ENCODE measurements around the gene MTHFD1L.

DNA sequence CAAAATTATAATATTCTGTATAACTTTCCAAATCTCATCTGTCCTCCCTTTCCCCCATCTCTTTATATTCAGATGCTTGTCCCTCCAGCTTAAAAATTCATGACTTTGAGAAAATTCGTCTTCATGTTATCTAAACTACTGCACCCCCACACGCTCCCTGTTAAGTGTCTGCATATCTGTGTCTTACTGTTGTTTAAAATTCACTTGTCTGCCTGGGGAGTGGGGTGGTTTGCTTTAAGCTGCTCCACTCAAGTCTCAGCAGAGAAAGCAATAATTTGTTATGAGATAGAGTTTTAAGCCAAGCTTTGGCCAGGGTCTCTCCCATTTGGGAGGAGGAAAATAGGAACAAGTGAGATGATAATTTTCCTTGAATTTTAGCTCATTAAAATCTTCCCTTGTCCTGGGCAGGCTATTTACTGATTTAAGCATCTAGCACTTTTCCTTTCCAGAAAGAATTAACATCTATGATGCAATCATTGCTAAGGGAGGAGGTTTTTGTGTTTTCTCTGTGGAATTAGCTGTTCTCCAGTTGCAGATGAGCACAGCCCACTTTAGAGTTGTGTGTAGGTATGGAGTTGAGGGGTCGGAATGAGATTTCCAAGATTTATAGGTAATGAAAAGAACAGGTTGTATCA lies 36.8 kb downstream of the MTHFD1L start:
- TF ChIP-seq, protein P1, sequence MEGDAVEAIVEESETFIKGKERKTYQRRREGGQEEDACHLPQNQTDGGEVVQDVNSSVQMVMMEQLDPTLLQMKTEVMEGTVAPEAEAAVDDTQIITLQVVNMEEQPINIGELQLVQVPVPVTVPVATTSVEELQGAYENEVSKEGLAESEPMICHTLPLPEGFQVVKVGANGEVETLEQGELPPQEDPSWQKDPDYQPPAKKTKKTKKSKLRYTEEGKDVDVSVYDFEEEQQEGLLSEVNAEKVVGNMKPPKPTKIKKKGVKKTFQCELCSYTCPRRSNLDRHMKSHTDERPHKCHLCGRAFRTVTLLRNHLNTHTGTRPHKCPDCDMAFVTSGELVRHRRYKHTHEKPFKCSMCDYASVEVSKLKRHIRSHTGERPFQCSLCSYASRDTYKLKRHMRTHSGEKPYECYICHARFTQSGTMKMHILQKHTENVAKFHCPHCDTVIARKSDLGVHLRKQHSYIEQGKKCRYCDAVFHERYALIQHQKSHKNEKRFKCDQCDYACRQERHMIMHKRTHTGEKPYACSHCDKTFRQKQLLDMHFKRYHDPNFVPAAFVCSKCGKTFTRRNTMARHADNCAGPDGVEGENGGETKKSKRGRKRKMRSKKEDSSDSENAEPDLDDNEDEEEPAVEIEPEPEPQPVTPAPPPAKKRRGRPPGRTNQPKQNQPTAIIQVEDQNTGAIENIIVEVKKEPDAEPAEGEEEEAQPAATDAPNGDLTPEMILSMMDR (IDR thresholded peaks at IDR 0.05) = no peak
- no peak for TF ChIP-seq POLR2A (IDR thresholded peaks at IDR 0.05)
